B cell (primary cell): Measurements from ENCODE around the gene GPHA2. TPM values are rescaled to one million over a fixed set of nuclear protein-coding genes. Genes with fewer than 3 reads are reported as not detected.

Source experiments
- ATAC-seq: fragments of 200-7000 bp; cut with Tn5 transposase; one replicate; pipeline ENCODE4 v1.10.0; 2021; ENCODE audit warnings: low read depth, mild to moderate bottlenecking, moderate number of reproducible peaks, moderate library complexity
- CTCF ChIA-PET: fragments of 350-600 bp; sonication (Branson Sonifier 250); formaldehyde crosslinking; loops from one replicate; lab custom pipeline; 2021; ENCODE audit warnings: antibody characterized with exemption, inconsistent platforms; lab: Charles Lee
- POLR2A ChIA-PET: fragments of 350-600 bp; sonication (Branson Sonifier 250); formaldehyde crosslinking; loops from one replicate; lab custom pipeline; 2021; ENCODE audit warnings: antibody characterized with exemption; lab: Charles Lee
- DNase-seq: peaks from one replicate; pipeline ENCODE4 v3.0.0; 2013
- H2AFZ ChIP-seq: 2 replicates; pipeline ENCODE4 v1.6.1; 2012; ENCODE audit warnings: mild to moderate bottlenecking, low read depth, low read length; ENCODE audit not compliant: insufficient read depth, poor library complexity, severe bottlenecking
- H3K27ac ChIP-seq, 2 donors: 1 replicate in 1 of 2; 2 replicates in 1 of 2; pipeline ENCODE4 v1.5.1; 2012 to 2013; ENCODE audit warnings: low read length in 2 of 2, mild to moderate bottlenecking in 2 of 2, moderate library complexity in 1 of 2
- H3K27me3 ChIP-seq, 4 experiments: fragments of 200-600 bp in 1 of 4; sonication (generic) in 1 of 4; replicated peaks in 1 of 4; 1 replicate in 2 of 4; 2 replicates in 2 of 4; pipeline versions ENCODE4 v1.6.1 to v1.7.0; 2013 to 2016; ENCODE audit warnings: low read length in 3 of 4, mild to moderate bottlenecking in 2 of 4, mixed read lengths in 1 of 4, moderate library complexity in 1 of 4; ENCODE audit not compliant: insufficient read depth in 4 of 4, control insufficient read depth in 3 of 4; ENCODE audit errors: control extremely low read depth in 1 of 4
- H3K36me3 ChIP-seq, 2 experiments: replicated peaks in 1 of 2; 1 replicate in 1 of 2; 2 replicates in 1 of 2; pipeline versions ENCODE4 v1.6.1 to v1.7.1; 2013; ENCODE audit warnings: low read length in 1 of 2; ENCODE audit not compliant: insufficient read depth in 2 of 2, control insufficient read depth in 1 of 2; ENCODE audit errors: control extremely low read depth in 1 of 2, extremely low read depth in 1 of 2
- H3K4me1 ChIP-seq, 2 donors: fragments of 200-600 bp in 1 of 2; sonication (generic) in 1 of 2; 1 replicate in 1 of 2; 2 replicates in 1 of 2; pipeline versions ENCODE4 v1.5.1 to v1.6.1; 2013 to 2017; ENCODE audit warnings: low read length in 2 of 2; ENCODE audit not compliant: control insufficient read depth in 2 of 2, insufficient read depth in 2 of 2
- H3K4me2 ChIP-seq: replicated peaks from 2 replicates; pipeline ENCODE3; 2012; ENCODE audit warnings: mild to moderate bottlenecking, low read depth, low read length; ENCODE audit not compliant: poor library complexity, severe bottlenecking
- H3K4me3 ChIP-seq, 5 experiments: fragments of 200-600 bp in 1 of 5; sonication (generic) in 1 of 5; 1 replicate in 3 of 5; 2 replicates in 2 of 5; pipeline versions ENCODE4 v1.5.1 to v1.7.0; 2011 to 2016; ENCODE audit warnings: low read length in 4 of 5, mild to moderate bottlenecking in 4 of 5, low read depth in 2 of 5, control low read depth in 1 of 5, moderate library complexity in 1 of 5; ENCODE audit not compliant: insufficient read depth in 1 of 5; ENCODE audit errors: control extremely low read depth in 1 of 5, extremely low read depth in 1 of 5
- H3K79me2 ChIP-seq: fragments of 200-600 bp; sonication (generic); one replicate; pipeline ENCODE4 v1.6.0; 2016; ENCODE audit warnings: low read length; ENCODE audit not compliant: control insufficient read depth, insufficient read depth
- H3K9ac ChIP-seq: fragments of 200-600 bp; sonication (generic); 2 replicates; pipeline ENCODE4 v1.6.1; 2017; ENCODE audit warnings: mild to moderate bottlenecking, low read length, moderate library complexity
- H3K9me3 ChIP-seq, 3 donors: one replicate each; pipeline versions ENCODE4 v1.6.1 to v1.7.1; 2013; ENCODE audit warnings: low read length in 2 of 3; ENCODE audit not compliant: control insufficient read depth in 2 of 3, insufficient read depth in 1 of 3; ENCODE audit errors: control extremely low read depth in 1 of 3
- H4K20me1 ChIP-seq: 2 replicates; pipeline ENCODE4 v1.6.0; 2012; ENCODE audit warnings: mild to moderate bottlenecking, low read length; ENCODE audit not compliant: insufficient read depth, control insufficient read depth, poor library complexity, severe bottlenecking
- H3K27ac Mint-ChIP-seq: one replicate; pipeline ENCODE4 v1.8.0; 2021; ENCODE audit warnings: mixed read lengths
- H3K27me3 Mint-ChIP-seq: one replicate; pipeline ENCODE4 v1.8.0; 2021; ENCODE audit warnings: mixed read lengths
- H3K4me1 Mint-ChIP-seq: one replicate; pipeline ENCODE4 v1.8.0; 2021; ENCODE audit warnings: mixed read lengths
- H3K4me3 Mint-ChIP-seq: one replicate; pipeline ENCODE4 v1.8.0; 2021; ENCODE audit warnings: mixed read lengths
- H3K9me3 Mint-ChIP-seq: one replicate; pipeline ENCODE4 v1.8.0; 2022; ENCODE audit warnings: mixed read lengths; ENCODE audit not compliant: insufficient read depth
- CTCF ChIP-seq: fragments of 200-600 bp; IDR thresholded peaks from one replicate; pipeline ENCODE4 v1.8.0; 2022; ENCODE audit warnings: antibody characterized with exemption, mild to moderate bottlenecking
- EZH2 ChIP-seq: IDR thresholded peaks from 2 replicates; pipeline ENCODE4 v1.6.1; 2012; ENCODE audit warnings: borderline replicate concordance, low read depth, mild to moderate bottlenecking, moderate library complexity, low read length; ENCODE audit not compliant: insufficient read depth, poor library complexity, severe bottlenecking
- WGBS: methylation state at CpG from one replicate; pipeline ENCODE4 v1.1.5; 2013; ENCODE audit warnings: missing lambda C conversion rate; ENCODE audit not compliant: insufficient coverage; 5-methylcytosine and 5-hydroxymethylcytosine counted together
- intact Hi-C: fragments of 100-400 bp; cut with micrococcal nuclease; formaldehyde crosslinking; loops from one replicate; pipeline ENCODE4 v1.10.0; 2022
- polyA plus RNA-seq: library from polyadenylated mRNA; depleted of rRNA; stranded (reverse); fragments of >200 nt; gene quantifications from 2 replicates; pipeline ENCODE4 v1.2.3, GENCODE V29; 2012
- total RNA-seq, 2 donors: library from RNA; stranded (reverse); fragments of 120-200 nt in 1 of 2; gene quantifications; 1 replicate in 1 of 2; 2 replicates in 1 of 2; pipeline versions ENCODE4 v1.2.3 to v1.2.4, GENCODE V29; 2013 to 2022

Gene GPHA2
- total and polyA plus RNA-seq, 2 donors (not counting 1 experiment from before 2014, with no cell fraction given), result 0.39 to 2.8 TPM

- Histone ChIP-seq H3K27me3 (no peaks in the 10 kb centered on the region), H3K9ac (no peak overlapping the region), H3K27ac (no peak overlapping the region), H3K36me3 (no peaks in the 10 kb centered on the region), H2AFZ (no peak overlapping the region), H3K79me2 (no peaks in the 10 kb centered on the region), H3K4me3 (no peak overlapping the region), H3K4me2 (no peak overlapping the region), H3K9me3 (peaks cover 0 to 2% (median 0%) of the 10 kb centered on the region in 3 donors), H4K20me1 (no peaks in the 10 kb centered on the region), H3K4me1 (no peaks in the 10 kb centered on the region)
- DNase-seq (no peak), ATAC-seq (no peak)
- Mint-ChIP-seq H3K4me1 (peaks cover 4% of the 10 kb centered on the region), H3K27me3 (peaks cover 4% of the 10 kb centered on the region), H3K4me3 (no peak overlapping the region), H3K27ac (no peak overlapping the region), H3K9me3 (no peaks in the 10 kb centered on the region)
- intact Hi-C loops, result no loop called here
- 93% methylated on average over 3 of the region's 4 CpGs for WGBS
- ChIA-PET CTCF (no interaction called here), POLR2A (no interaction called here)
- TF ChIP-seq EZH2, result no peak
- TF ChIP-seq CTCF, result no peak
Observed at GRCh38 chr11:64960719-64961118, 25.0 kb upstream of the GPHA2 start.

GRCh38 chr11:64959498-64959897 lies 23.8 kb upstream of the GPHA2 start:
- H3K4me1 Mint-ChIP-seq, result peaks cover 4% of the 10 kb centered on the region
- CTCF ChIA-PET, result no interaction called here

More at GRCh38 chr11:64959498-64959897, 23.8 kb upstream of the GPHA2 start:
- Histone ChIP-seq H4K20me1 (no peaks in the 10 kb centered on the region), H3K36me3 (no peaks in the 10 kb centered on the region), H3K9ac (no peak overlapping the region), H3K4me1 (no peaks in the 10 kb centered on the region), H3K27ac (no peak overlapping the region), H3K4me2 (no peak overlapping the region), H3K4me3 (no peak overlapping the region), H3K27me3 (no peaks in the 10 kb centered on the region), H2AFZ (no peak overlapping the region), H3K9me3 (peaks cover 0 to 2% (median 0%) of the 10 kb centered on the region in 3 donors), H3K79me2 (no peaks in the 10 kb centered on the region)
- Mint-ChIP-seq H3K4me3 (no peak overlapping the region), H3K27me3 (peaks cover 4% of the 10 kb centered on the region), H3K9me3 (no peaks in the 10 kb centered on the region), H3K27ac (no peak overlapping the region)
- POLR2A ChIA-PET, result no interaction called here
- intact Hi-C loops, result no loop called here
- TF ChIP-seq EZH2 (no peak), CTCF (no peak)
- no CpG with 5 or more reads among the region's 3 CpGs for WGBS
- DNase-seq (no peak), ATAC-seq (no peak)
